HG03565 (cell line): ENCODE measurements around the gene TTLL5.

Experiments used
- ATAC-seq: cut with Tn5 transposase; IDR thresholded peaks from one replicate; pipeline ENCODE4 v1.9.1; 2021; ENCODE audit warnings: mild to moderate bottlenecking, moderate library complexity; ENCODE audit not compliant: unreplicated experiment

Gene TTLL5

GRCh38 chr14:75984674-75985073, 323.6 kb downstream of the TTLL5 start:
- ATAC-seq: no peak

- peak; percentile 50 for ATAC-seq
These were observed 324.8 kb downstream of the TTLL5 start, which contains the start of gene IFT43 for GRCh38 chr14:75985618-75986438. IFT43 (plus strand) TSS chr14:75985763; CDS start chr14:75985787, 24 bp downstream.

- ATAC-seq: no peak
These were observed 325.4 kb downstream of the TTLL5 start for GRCh38 chr14:75986439-75986765.

DNA sequence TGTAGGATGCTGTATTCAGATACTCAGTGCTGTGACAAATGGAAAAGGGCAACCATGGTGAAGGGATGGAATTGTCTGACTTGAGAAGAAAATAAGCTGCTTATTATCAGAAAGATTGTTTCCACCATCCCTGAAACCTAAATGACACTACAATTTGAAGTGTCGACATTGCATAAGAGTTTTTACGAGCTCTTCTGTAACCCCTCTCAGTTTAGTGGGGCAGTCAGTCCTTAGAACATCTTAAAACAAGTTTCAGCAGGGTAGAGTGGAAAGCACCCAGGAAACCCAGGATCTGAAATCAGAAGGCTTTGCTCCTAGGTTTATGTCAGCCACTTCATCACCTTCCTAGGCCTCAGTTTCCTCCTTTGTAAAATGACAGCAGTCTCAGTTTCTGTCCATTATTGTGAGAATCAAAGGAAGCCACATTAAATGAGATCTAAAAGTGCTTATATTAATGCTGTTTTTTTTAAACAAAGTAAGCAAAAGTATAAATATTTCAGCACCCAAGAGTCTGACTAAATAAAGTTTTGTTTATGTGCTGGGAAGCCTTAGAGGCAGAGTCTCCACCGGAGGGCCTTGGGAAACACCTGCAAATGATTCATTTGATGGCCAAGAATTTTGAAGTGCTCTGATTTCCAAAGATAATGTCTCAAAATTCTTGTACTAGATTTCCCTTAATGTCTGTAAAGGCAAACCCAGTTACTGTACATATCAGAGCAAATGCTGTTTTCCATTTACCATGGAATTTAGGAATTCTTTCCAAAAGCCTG, 326.3 kb downstream of the TTLL5 start:
- no peak for ATAC-seq

DNA sequence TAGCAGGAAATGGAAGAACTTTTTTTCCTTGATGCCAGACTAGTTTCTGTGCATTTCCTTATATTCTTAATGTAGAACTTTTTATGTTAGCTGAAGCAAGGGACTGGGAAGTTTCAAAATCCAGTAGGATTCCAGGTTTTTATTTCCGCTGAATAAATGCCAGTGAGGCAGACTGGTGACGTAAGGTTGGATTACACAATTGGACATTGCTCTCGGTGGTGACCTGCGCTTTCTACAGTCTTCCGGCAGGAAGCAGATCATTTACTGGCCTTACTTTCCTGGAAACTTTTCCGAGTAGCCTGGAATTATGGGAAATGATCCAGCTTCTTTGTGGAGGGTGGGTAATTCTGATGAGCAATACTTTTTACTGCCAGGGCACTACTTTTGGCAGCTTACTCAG, 328.1 kb downstream of the TTLL5 start:
- no peak for ATAC-seq

DNA sequence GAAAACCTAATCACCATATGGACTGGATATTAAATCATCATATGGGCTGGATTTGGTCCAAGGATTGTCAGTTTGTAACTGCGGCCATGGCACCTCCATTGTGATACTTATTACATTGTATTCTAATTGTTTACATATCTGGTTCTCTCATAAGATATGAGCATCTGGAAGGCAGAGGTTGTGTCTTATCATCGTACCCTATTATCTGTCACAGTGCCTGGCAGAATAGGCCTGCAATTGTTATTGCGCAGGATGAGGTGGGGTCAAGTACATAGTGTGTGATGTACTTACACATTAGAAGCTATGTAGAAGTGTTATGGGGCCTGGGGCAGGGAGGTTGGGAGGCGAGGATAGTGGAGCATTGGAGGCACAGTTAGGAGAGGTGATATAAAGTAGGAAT, 329.3 kb downstream of the TTLL5 start:
- ATAC-seq: no peak

DNA sequence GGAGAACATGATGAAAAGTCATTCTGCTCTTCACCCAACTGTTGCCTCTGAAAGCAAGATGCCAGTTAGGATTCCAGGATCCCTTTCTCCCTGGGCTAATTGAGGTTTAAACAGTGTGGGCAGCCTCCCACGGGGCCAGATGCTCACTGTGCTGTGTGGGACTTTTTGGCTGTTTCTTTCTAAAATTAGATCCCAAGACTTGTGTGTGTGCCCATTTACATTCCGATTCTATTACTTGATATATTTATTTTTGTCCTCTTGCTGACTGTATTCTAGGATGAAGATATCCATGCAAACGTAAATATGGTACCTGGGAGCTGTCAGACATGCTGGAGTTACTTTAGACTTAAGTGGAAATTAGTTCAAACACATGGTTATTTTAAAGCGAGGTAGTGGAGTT, 330.7 kb downstream of the TTLL5 start:
- no peak for ATAC-seq

DNA sequence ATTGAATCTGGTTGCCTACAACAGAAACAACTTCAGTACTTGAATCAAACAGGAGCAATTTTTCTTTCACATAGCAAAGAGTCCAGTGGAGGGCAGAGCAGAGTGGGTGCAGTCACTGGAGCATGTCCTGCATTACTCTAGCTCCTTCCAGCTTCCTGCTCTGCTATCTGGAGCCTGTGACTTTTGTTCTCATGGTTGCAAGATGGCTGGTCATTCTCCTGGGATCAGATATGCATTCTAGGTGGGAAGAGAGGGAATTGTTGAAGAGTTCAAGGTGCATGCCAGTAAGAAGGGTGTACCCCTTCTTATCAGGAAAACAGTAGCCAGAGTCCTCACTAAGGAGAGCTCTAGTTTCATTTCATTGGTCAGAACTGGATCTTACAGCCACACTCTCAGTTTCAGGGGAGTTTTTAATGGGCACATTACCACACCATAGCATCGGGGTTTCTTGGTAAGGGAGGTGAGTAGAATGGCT, 332.6 kb downstream of the TTLL5 start:
- ATAC-seq: no peak

GRCh38 chr14:75995372-75996041, 334.5 kb downstream of the TTLL5 start:
- ATAC-seq: no peak

DNA sequence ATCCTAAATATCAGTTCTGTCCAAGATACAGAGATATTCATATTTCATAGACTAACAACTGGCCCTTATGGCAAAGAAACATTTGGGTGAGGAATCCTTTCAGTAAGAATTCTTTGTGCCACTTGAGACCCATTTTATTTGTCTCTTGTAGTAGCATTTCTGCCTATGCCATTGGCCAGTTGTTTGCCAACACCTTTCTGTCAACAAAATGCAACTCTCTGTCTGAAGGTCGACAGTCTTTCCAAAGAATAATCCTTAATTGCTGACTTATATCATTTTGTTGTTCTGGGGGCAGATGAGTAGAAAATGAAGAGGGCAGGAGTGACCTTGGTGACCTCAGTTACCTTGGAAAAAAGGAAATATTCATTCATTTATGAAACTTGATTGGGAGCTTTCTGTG, 335.4 kb downstream of the TTLL5 start:
- no peak for ATAC-seq

DNA sequence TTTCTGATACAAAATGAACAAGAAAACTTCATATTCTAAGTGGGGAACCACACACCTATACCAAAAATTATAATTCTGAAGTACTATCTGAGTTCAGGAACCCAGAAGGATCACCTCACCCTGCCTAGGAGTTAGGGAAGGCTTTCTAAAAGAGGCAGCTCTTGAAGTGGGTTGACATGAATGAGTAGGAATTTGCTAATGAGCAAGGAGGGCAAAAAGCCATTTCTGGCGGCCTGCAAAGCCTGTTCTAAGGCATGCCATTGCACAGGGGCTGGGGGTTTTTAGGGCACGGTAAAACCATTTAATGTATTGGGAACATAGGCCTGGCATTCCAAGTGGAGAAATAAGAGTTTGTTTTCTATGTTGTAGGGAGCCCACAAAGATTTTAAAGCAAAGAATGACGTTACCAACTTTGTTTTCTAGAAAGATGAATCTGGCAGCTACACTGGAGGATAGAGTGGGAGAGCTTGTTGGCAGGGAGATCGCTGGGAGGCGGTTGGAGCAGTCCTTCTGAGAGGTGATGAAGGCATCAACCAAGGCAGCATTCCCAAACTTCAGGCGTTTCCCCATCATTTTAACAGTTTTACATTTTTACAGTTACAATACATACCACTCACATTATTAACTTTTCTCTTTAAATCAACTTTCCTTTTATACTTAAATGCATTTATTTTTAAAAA, 338.6 kb downstream of the TTLL5 start:
- no peak for ATAC-seq

DNA sequence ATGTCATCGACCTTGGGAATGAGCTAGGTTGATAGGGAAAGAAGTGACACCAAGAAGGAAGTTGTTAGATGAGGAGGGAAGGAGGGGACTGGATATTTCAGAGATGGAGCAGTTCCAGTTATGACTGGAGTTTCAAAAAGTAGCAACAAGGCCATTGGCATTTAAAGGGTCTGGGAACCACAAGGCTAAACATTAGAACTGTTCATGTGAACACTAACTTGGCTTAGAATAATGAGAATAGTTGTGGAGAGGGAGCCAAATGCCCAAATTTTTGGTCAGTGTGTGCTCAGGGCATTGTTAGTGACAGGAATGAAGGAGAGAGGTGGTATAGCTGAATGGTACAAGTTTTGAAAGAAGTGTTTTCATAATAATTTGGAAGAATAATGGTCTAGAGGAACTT, 341.3 kb downstream of the TTLL5 start:
- ATAC-seq: no peak
